CD4-positive, alpha-beta T cell treated with Interleukin-12 subunit alpha and Interleukin-12 subunit beta, for 1 hour (primary cell): ENCODE measurements around the gene C1orf21.

Source experiments
- DNase-seq: peaks from one replicate; pipeline ENCODE4 v3.0.0-alpha.2; 2020

C1orf21 gene

GRCh38 chr1:184672013-184672726 lies 285.3 kb downstream of the C1orf21 start:
- DNase-seq, result no peak

GRCh38 chr1:184673305-184673704 lies 286.5 kb downstream of the C1orf21 start:
- no peak for DNase-seq

- DNase-seq, result no peak
These were observed 290.5 kb downstream of the C1orf21 start for GRCh38 chr1:184677344-184677743.
